Left lung (tissue), 10 donors: ENCODE results near the gene ARL2. TPM values are rescaled to one million over a fixed set of nuclear protein-coding genes. Genes with fewer than 3 reads are reported as not detected.

Source experiments
- ATAC-seq: fragments of 200-7000 bp; cut with Tn5 transposase; one replicate; pipeline ENCODE4 v1.9.1; 2020; ENCODE audit warnings: moderate library complexity
- DNase-seq, 4 donors: peaks; one replicate each; pipeline ENCODE4 v3.0.0-alpha.2; 2013 to 2020
- H3K27ac ChIP-seq, 2 donors: fragments of 200-600 bp; sonication (generic) in 1 of 2; one replicate each; pipeline versions ENCODE4 v1.5.0 to v1.8.0; 2020 to 2021
- H3K27me3 ChIP-seq, 2 donors: fragments of 200-600 bp; sonication (generic) in 1 of 2; one replicate each; pipeline versions ENCODE4 v1.5.0 to v1.8.0; 2020 to 2021
- H3K36me3 ChIP-seq, 2 donors: fragments of 200-600 bp; sonication (generic) in 1 of 2; one replicate each; pipeline versions ENCODE4 v1.5.0 to v1.8.0; 2020 to 2021
- H3K4me1 ChIP-seq, 2 donors: fragments of 200-600 bp; one replicate each; pipeline ENCODE4 v1.8.0; 2021
- H3K4me3 ChIP-seq, 2 donors: fragments of 200-600 bp; sonication (generic) in 1 of 2; one replicate each; pipeline versions ENCODE4 v1.5.0 to v1.8.0; 2020 to 2021; ENCODE audit warnings: mild to moderate bottlenecking in 1 of 2
- H3K9me3 ChIP-seq, 2 donors: fragments of 200-600 bp; sonication (generic) in 1 of 2; one replicate each; pipeline versions ENCODE4 v1.5.0 to v1.8.0; 2020 to 2021
- CTCF ChIP-seq, 2 donors: fragments of 200-600 bp; sonication (generic) in 1 of 2; IDR thresholded peaks; one replicate each; pipeline versions ENCODE4 v1.5.0 to v1.8.0; 2021; ENCODE audit warnings: antibody characterized with exemption in 2 of 2
- intact Hi-C, 2 donors: fragments of 100-400 bp; cut with DNase I; formaldehyde crosslinking; loops; one replicate each; pipeline versions ENCODE4 v1.11.2 to v1.14.2; 2022
- microRNA-seq, 2 donors: library from miRNA; unstranded; fragments of <30 nt; microRNA quantifications; one replicate each; pipeline ENCODE4, GENCODE V29; 2019
- polyA plus RNA-seq, 6 donors: library from polyadenylated mRNA; unstranded; fragments of 120-200 nt; gene quantifications; one replicate each; pipeline ENCODE4 v1.2.1, GENCODE V29; 2013; ENCODE audit not compliant: insufficient read length in 6 of 6
- total RNA-seq, 2 donors: library from RNA; stranded (reverse); fragmentation: NEBNext Ultra II Directional; extraction: Animal tissue kit (Norgen Biotek cat#: 25700); gene quantifications; one replicate each; pipeline ENCODE4 v1.2.1, GENCODE V29; 2021
- donor health status: DM: no; HTN: yes; CAD: no.
- donor health status: DM: no; HTN: no; CAD: no.

Gene ARL2
- total and polyA plus RNA-seq, 8 donors = 42.2 to 89.9 (median 50.4) TPM

- H3K9me3 ChIP-seq = no peaks in the 10 kb centered on the region
- no peaks in the 10 kb centered on the region for H3K27me3 ChIP-seq
- H3K4me1 ChIP-seq = no peaks in the 10 kb centered on the region
- H3K4me3 ChIP-seq = no peak overlapping the region
- no peak for TF ChIP-seq CTCF (IDR thresholded peaks at IDR 0.05)
- intact Hi-C loops = no loop called here
- no peak for DNase-seq
- ATAC-seq = no peak
- H3K27ac ChIP-seq = no peak overlapping the region
- H3K36me3 ChIP-seq = no peaks in the 10 kb centered on the region
Measured at GRCh38 chr11:65066315-65066714, 52.4 kb downstream of the ARL2 start.

- no peaks in the 10 kb centered on the region for H3K27me3 ChIP-seq
- no peak overlapping the region for H3K4me3 ChIP-seq
- H3K27ac ChIP-seq = no peak overlapping the region
- DNase-seq (no peak), ATAC-seq (no peak)
- H3K9me3 ChIP-seq = no peaks in the 10 kb centered on the region
- no peaks in the 10 kb centered on the region for H3K36me3 ChIP-seq
- TF ChIP-seq CTCF (IDR thresholded peaks at IDR 0.05) = no peak
- intact Hi-C loops = no loop called here
- H3K4me1 ChIP-seq = no peaks in the 10 kb centered on the region
Measured at GRCh38 chr11:65066805-65067291, 52.9 kb downstream of the ARL2 start.

GRCh38 chr11:65067446-65067845, 53.5 kb downstream of the ARL2 start:
- H3K36me3 ChIP-seq = no peaks in the 10 kb centered on the region
- intact Hi-C loops = no loop called here
- H3K4me1 ChIP-seq = no peaks in the 10 kb centered on the region
- no peak for TF ChIP-seq CTCF (IDR thresholded peaks at IDR 0.05)
- DNase-seq = no peak
- no peak for ATAC-seq
- H3K27ac ChIP-seq = no peak overlapping the region
- no peaks in the 10 kb centered on the region for H3K9me3 ChIP-seq
- no peaks in the 10 kb centered on the region for H3K27me3 ChIP-seq
- H3K4me3 ChIP-seq = no peak overlapping the region

- H3K27me3 ChIP-seq = no peaks in the 10 kb centered on the region
- H3K4me3 ChIP-seq = no peak overlapping the region
- H3K9me3 ChIP-seq = no peaks in the 10 kb centered on the region
- ATAC-seq = no peak
- no peak overlapping the region for H3K27ac ChIP-seq
- no peak for DNase-seq
- TF ChIP-seq CTCF (IDR thresholded peaks at IDR 0.05) = no peak
- H3K36me3 ChIP-seq = no peaks in the 10 kb centered on the region
- intact Hi-C loops = no loop called here
- H3K4me1 ChIP-seq = no peaks in the 10 kb centered on the region
Measured at GRCh38 chr11:65069217-65069616, 55.3 kb downstream of the ARL2 start.

Small RNA genes lying within 50 kb of the gene (microRNA-seq; reads per million reads assigned to microRNA genes)
- 0.41 to 1.0 reads per million in 2 donors for gene MIR6879

Other genes with a start within 250 kb of the ARL2 start
- 100 to 1,000 TPM; 169 to 228 TPM for gene SF1, start 235.6 kb upstream of the ARL2 start, total RNA-seq
- gene SF1, start 235.6 kb upstream of the ARL2 start, polyA plus RNA-seq = 100 to 1,000 TPM; 437 to 519 (median 453) TPM
- gene MAP4K2, start 210.9 kb upstream of the ARL2 start, total RNA-seq = 10 to 100 TPM; 19.3 to 23.2 TPM
- 10 to 100 TPM; 42.3 to 48.2 (median 46.6) TPM for gene MAP4K2, start 210.9 kb upstream of the ARL2 start, polyA plus RNA-seq
- gene MEN1, start 203.6 kb upstream of the ARL2 start, total RNA-seq = 10 to 100 TPM; 26.9 to 29.3 TPM
- 10 to 100 TPM; 33.0 to 46.5 (median 38.9) TPM for gene MEN1, start 203.6 kb upstream of the ARL2 start, polyA plus RNA-seq
- 10 to 100 TPM; 18.0 to 25.9 TPM for gene CDC42BPG, start 169.5 kb upstream of the ARL2 start, total RNA-seq
- 10 to 100 TPM in 1 of 6 donors, 1 to 10 TPM in 5; 6.8 to 10.3 (median 8.6) TPM for gene CDC42BPG, start 169.5 kb upstream of the ARL2 start, polyA plus RNA-seq
- gene EHD1, start 135.5 kb upstream of the ARL2 start, total RNA-seq = 100 to 1,000 TPM in 1 of 2 donors, 10 to 100 TPM in 1; 73.0 to 153 TPM
- gene EHD1, start 135.5 kb upstream of the ARL2 start, polyA plus RNA-seq = 10 to 100 TPM; 44.7 to 63.8 (median 52.9) TPM
- gene ATG2A, start 97.0 kb upstream of the ARL2 start, total RNA-seq = 10 to 100 TPM; 21.9 to 23.5 TPM
- gene ATG2A, start 97.0 kb upstream of the ARL2 start, polyA plus RNA-seq = 10 to 100 TPM; 14.2 to 21.1 (median 17.5) TPM
- gene PPP2R5B, start 89.5 kb upstream of the ARL2 start, total RNA-seq = 10 to 100 TPM; 24.4 to 29.9 TPM
- 10 to 100 TPM; 12.1 to 14.4 (median 13.5) TPM for gene PPP2R5B, start 89.5 kb upstream of the ARL2 start, polyA plus RNA-seq
- not detected for gene GPHA2, start 78.3 kb upstream of the ARL2 start, total RNA-seq
- under 1 TPM in 3 of 6 donors, not detected in 3; 0.25 to 0.60 (median 0.49) TPM for gene GPHA2, start 78.3 kb upstream of the ARL2 start, polyA plus RNA-seq
- not detected for gene MAJIN, start 42.1 kb upstream of the ARL2 start, total RNA-seq
- under 1 TPM in 2 of 6 donors, not detected in 4; 0.11 to 0.14 TPM for gene MAJIN, start 42.1 kb upstream of the ARL2 start, polyA plus RNA-seq
- 1 to 10 TPM; 3.2 to 8.1 TPM for gene BATF2, start 17.2 kb upstream of the ARL2 start, total RNA-seq
- gene BATF2, start 17.2 kb upstream of the ARL2 start, polyA plus RNA-seq = 1 to 10 TPM; 2.6 to 3.7 (median 3.5) TPM
- 10 to 100 TPM; 22.6 to 27.4 TPM for gene SNX15, start 13.3 kb downstream of the ARL2 start, total RNA-seq
- 10 to 100 TPM; 22.0 to 26.3 (median 23.3) TPM for gene SNX15, start 13.3 kb downstream of the ARL2 start, polyA plus RNA-seq
- 10 to 100 TPM; 13.2 to 15.4 TPM for gene SAC3D1, start 27.1 kb downstream of the ARL2 start, total RNA-seq
- gene SAC3D1, start 27.1 kb downstream of the ARL2 start, polyA plus RNA-seq = 10 to 100 TPM in 4 of 6 donors, 1 to 10 TPM in 2; 8.9 to 14.0 (median 11.1) TPM
- 10 to 100 TPM in 1 of 2 donors, 1 to 10 TPM in 1; 8.5 to 10.4 TPM for gene NAALADL1, start 44.4 kb downstream of the ARL2 start, total RNA-seq
- 10 to 100 TPM; 11.5 to 20.7 (median 15.4) TPM for gene NAALADL1, start 44.4 kb downstream of the ARL2 start, polyA plus RNA-seq
- gene CDCA5, start 69.9 kb downstream of the ARL2 start, total RNA-seq = 10 to 100 TPM in 1 of 2 donors, 1 to 10 TPM in 1; 7.1 to 11.3 TPM
- gene CDCA5, start 69.9 kb downstream of the ARL2 start, polyA plus RNA-seq = 10 to 100 TPM; 12.7 to 27.9 (median 17.1) TPM
- 10 to 100 TPM; 32.6 to 36.4 TPM for gene ZFPL1, start 70.1 kb downstream of the ARL2 start, total RNA-seq
- 10 to 100 TPM; 24.9 to 30.4 (median 27.7) TPM for gene ZFPL1, start 70.1 kb downstream of the ARL2 start, polyA plus RNA-seq
- 10 to 100 TPM; 79.4 to 86.8 TPM for gene VPS51, start 82.1 kb downstream of the ARL2 start, total RNA-seq
- 100 to 1,000 TPM in 4 of 6 donors, 10 to 100 TPM in 2; 97.2 to 143 (median 118) TPM for gene VPS51, start 82.1 kb downstream of the ARL2 start, polyA plus RNA-seq
- 10 to 100 TPM; 37.1 to 41.0 TPM for gene TM7SF2, start 97.7 kb downstream of the ARL2 start, total RNA-seq
- 10 to 100 TPM; 16.1 to 25.5 (median 21.5) TPM for gene TM7SF2, start 97.7 kb downstream of the ARL2 start, polyA plus RNA-seq
- 10 to 100 TPM in 1 of 2 donors, 1 to 10 TPM in 1; 8.0 to 10.6 TPM for gene ZNHIT2, start 103.5 kb downstream of the ARL2 start, total RNA-seq
- 1 to 10 TPM; 3.1 to 6.2 (median 4.9) TPM for gene ZNHIT2, start 103.5 kb downstream of the ARL2 start, polyA plus RNA-seq
- 100 to 1,000 TPM; 621 to 685 TPM for gene FAU, start 108.0 kb downstream of the ARL2 start, total RNA-seq
- 1,000 to 10,000 TPM in 1 of 6 donors, 100 to 1,000 TPM in 5; 705 to 1,036 (median 867) TPM for gene FAU, start 108.0 kb downstream of the ARL2 start, polyA plus RNA-seq
- 10 to 100 TPM; 46.8 to 47.2 TPM for gene MRPL49, start 108.2 kb downstream of the ARL2 start, total RNA-seq
- gene MRPL49, start 108.2 kb downstream of the ARL2 start, polyA plus RNA-seq = 10 to 100 TPM; 39.3 to 44.4 (median 41.9) TPM
- 10 to 100 TPM; 63.5 to 74.5 TPM for gene SYVN1, start 120.4 kb downstream of the ARL2 start, total RNA-seq
- 10 to 100 TPM; 37.2 to 53.4 (median 45.2) TPM for gene SYVN1, start 120.4 kb downstream of the ARL2 start, polyA plus RNA-seq
- gene SPDYC, start 156.1 kb downstream of the ARL2 start, total RNA-seq = not detected
- gene SPDYC, start 156.1 kb downstream of the ARL2 start, polyA plus RNA-seq = not detected
- 100 to 1,000 TPM; 232 to 248 TPM for gene CAPN1, start 167.8 kb downstream of the ARL2 start, total RNA-seq
- 100 to 1,000 TPM in 1 of 6 donors, 10 to 100 TPM in 5; 80.5 to 100 (median 86.0) TPM for gene CAPN1, start 167.8 kb downstream of the ARL2 start, polyA plus RNA-seq
- gene POLA2, start 247.8 kb downstream of the ARL2 start, total RNA-seq = 10 to 100 TPM in 1 of 2 donors, 1 to 10 TPM in 1; 9.4 to 19.2 TPM
- 10 to 100 TPM; 19.3 to 30.2 (median 22.7) TPM for gene POLA2, start 247.8 kb downstream of the ARL2 start, polyA plus RNA-seq